Kasumi-1 (cell line): ENCODE measurements around the gene BMP6.

Experiments used
- DNase-seq, 2 experiments: peaks; one replicate each; lab custom pipeline; 2025; lab: John Stamatoyannopoulos, UW

BMP6 gene

GRCh38 chr6:7720346-7720745, 5.6 kb upstream of the BMP6 start:
- no peak for DNase-seq

- DNase-seq, result peak; percentile 68 to 82
Observed at GRCh38 chr6:7721649-7722048, 4.2 kb upstream of the BMP6 start.

- peak; percentile 64 to 84 for DNase-seq
Observed at GRCh38 chr6:7723041-7723447, 2.9 kb upstream of the BMP6 start.

GRCh38 chr6:7723554-7723953, 2.3 kb upstream of the BMP6 start:
- no peak for DNase-seq

DNA sequence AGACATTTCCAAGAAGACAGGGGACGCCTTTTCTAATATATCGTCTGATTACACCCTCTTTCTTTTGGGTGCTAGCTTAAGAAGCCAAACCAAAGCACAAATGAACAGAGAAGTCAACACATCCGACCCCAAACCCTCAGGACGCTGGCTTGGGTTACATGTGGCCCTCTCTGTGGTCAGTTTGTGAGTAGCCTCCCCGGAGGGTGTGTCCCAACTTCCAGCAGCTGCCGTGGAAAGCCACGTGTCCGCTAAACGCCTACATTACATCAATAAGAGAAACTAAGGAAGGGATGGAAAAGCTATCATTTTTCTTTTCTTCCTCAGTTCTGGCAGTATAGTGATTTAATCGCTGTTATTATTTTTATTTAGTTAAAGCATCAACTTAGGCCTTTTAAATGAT, 487 bp upstream of the BMP6 start:
- DNase-seq, result no peak

GRCh38 chr6:7726416-7727085, 652 bp downstream of the BMP6 start:
- DNase-seq, result no peak

- DNase-seq, result peak in 1 of 2 experiments; percentile 7
Observed at GRCh38 chr6:7727086-7727945, 1.4 kb downstream of the BMP6 start.

- DNase-seq, result no peak
Observed at GRCh38 chr6:7727946-7728854, 2.3 kb downstream of the BMP6 start.

GRCh38 chr6:7728855-7729590, 3.1 kb downstream of the BMP6 start:
- DNase-seq, result no peak

DNA sequence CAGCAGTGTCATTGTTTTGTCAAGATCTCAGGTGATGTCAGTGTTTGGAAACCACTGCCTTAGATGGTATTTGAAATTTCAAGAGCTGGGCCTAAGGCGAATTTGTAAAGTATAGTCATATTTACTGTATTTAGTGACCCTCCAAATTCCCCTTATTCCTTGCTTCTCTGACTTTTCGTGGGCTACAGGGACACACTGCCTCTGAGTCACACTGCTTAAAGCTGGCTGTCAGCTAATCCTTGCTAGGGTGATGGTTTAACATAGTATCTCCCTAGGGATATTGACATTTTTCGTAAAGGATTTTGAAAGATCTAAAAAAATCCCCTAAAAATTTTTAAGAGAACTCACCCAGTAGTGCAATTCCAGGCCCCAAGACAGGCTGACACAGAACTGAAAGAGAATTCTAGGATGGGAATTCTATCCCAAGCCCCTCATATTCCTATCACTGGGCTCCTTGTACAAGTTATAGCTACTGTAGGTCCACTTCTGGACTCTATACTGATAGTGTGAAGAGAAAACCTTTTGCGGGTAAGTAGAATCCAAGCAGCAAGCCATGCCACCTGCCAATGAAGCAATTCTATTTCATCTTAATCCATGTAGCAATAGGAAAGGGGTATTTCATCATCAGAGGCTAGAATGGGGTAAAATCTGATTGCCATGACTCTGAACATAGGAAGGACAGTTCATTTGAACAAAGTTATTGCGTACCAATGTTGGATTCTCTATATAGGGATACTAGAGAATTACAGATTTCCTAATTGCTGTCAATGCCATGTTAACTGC, 4.3 kb downstream of the BMP6 start:
- no peak for DNase-seq

- DNase-seq, result no peak
Observed at GRCh38 chr6:7730784-7731227, 4.9 kb downstream of the BMP6 start.

GRCh38 chr6:7731294-7731693, 5.4 kb downstream of the BMP6 start:
- DNase-seq, result no peak

GRCh38 chr6:7732228-7732627, 6.3 kb downstream of the BMP6 start:
- peak; percentile 9 to 11 for DNase-seq

GRCh38 chr6:7734707-7735383, 8.9 kb downstream of the BMP6 start:
- DNase-seq, result no peak

DNA sequence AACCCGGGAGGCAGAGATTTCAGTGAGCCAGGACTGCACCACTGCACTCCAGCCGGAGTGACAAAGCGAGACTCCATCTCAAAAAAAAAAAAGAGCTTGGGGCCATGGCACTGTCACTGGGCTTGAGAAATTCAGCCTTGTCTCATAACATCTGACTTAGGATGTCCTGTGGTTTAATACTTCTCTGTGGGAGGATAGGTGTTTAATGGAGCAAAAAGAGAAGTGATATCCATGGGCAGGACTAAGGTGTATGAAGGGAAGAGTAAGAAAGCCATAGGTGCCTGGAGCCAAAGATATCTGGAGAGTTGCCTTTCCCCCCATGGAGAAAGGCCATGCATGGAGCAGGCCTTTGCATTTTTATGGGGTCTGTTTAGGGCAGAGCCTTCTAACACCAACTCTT, 11.2 kb downstream of the BMP6 start:
- DNase-seq, result no peak

- no peak for DNase-seq
Observed at GRCh38 chr6:7737867-7738266, 12.0 kb downstream of the BMP6 start.

DNA sequence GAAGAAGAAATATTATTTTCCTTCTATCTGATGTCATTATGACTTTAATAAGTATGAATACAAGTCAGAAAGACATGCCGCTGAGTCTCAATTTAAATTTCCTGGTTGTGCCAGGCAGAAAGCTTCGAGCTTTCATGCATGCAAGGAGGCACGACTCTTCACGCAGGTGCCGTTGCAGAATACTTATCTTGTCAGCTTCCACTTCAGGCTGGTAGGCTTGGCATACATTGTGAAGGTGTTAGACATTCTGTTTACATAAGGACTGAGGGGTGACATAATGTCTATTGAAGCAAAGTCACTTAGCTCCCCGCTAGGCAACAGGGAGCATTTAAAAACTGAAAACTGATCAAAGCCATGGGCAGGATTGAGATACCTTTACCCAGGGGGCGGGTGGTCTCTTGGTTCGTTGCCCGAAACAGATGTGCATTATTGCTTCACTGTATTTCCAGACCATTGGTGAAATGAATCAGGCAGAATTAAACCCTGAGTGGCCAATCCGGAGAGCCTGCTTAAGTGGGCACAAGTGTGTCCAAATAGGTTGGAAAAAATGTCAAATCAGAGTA, 16.4 kb downstream of the BMP6 start:
- DNase-seq, result no peak

DNA sequence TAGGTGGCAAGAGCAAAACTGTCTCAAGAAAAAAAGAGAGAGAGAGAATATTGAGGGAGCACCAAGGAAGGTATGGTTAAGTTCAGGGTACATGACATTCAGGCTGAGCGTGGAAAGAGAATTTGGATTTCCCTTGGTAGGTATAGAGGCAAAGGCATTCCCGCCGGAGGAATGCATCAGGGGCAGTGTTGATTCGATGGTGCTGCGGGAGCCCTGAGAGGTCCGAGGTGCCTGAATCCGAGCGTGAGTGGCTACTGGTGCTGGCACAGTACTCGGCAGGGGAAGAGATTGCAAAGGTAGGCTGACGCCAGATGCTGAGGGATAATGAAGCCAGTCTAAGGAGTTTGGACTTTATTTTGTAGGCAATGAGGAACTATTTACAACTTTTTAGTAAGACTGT, 20.0 kb downstream of the BMP6 start:
- DNase-seq, result no peak

- DNase-seq, result no peak
Observed at GRCh38 chr6:7747016-7747415, 21.1 kb downstream of the BMP6 start.

DNA sequence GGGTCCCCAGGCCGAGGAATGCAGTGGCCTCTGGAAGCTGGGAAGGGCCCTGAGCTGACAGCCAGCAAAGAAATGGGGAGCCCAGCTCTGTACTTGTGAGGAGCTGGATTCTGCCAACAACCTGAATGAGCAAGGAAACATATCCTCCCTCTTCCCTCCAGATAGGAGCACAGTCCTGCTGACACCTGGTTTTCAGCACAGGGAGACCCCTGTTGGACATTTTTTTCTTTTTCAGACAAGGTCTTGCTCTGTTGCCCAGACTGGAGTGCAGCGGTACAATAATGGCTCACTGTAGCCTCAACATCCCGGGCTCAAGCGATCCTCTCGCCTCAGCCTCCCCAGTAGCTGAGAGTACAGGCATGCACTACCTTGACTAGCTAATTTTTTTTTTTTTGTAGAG, 21.5 kb downstream of the BMP6 start:
- no peak for DNase-seq
